ENCODE results near the gene GALNS.

Gene GALNS, protein sequence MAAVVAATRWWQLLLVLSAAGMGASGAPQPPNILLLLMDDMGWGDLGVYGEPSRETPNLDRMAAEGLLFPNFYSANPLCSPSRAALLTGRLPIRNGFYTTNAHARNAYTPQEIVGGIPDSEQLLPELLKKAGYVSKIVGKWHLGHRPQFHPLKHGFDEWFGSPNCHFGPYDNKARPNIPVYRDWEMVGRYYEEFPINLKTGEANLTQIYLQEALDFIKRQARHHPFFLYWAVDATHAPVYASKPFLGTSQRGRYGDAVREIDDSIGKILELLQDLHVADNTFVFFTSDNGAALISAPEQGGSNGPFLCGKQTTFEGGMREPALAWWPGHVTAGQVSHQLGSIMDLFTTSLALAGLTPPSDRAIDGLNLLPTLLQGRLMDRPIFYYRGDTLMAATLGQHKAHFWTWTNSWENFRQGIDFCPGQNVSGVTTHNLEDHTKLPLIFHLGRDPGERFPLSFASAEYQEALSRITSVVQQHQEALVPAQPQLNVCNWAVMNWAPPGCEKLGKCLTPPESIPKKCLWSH

DNA sequence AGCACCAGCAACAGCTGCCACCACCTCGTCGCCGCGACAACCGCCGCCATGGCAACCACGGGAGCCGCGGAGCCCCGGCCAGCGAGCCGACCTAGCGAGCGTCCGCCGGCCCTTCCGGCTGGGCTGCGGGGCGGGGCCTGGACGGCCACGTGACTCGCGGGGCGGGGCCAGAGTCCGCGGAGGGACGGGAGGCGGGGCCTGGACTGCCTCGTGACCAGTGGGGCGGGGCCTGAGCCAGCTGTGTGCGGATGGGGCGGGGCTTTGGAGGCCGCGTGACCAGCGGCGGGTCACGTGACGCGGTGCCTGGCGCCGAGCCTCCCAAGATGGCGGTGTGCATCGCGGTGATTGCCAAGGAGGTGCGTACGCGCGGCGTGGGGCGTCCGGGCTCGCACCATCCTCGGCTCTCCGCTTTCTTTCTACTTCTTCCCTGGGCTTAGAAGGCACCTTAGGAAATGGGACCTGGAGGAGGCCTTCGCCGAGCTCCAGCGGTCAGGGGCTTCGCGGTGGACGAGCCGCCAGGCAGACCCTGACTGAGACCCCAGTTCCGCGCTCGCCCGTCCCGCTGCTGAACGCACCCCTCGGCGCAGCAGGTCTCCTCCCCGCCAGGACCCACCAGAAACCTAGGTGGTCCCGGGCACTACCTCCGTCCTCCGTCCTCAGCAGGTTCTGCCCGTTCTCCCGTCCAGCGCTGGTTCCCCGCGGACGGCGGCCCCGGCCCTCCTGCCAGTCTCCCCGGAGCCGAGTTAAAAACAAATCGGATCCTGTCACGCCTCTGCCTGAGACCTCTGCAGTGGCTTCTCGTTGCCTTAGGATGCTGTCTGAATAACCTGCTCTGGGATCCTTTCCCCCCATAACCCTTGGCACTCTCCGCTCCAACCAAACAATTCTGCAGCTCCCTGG lies at the start of gene GALNS, which contains the start of gene TRAPPC2L:
Gene GALNS, minus strand, starts transcription at position 120 of the 900 bp plus-strand sequence. Its CDS starts 70 bp downstream, at position 50.
Gene TRAPPC2L, plus strand, starts transcription at position 300 of the 900 bp plus-strand sequence. Its CDS starts 24 bp downstream, at position 324.
- DNase-seq (ENCODE audit: low read depth), result peak; percentile 97
- peak within 1 kb of the TSS; percentile 99 for H3K4me3 ChIP-seq (replicated peaks; ENCODE audit: low read depth, low read length)
- TF ChIP-seq CTCF (IDR thresholded peaks at IDR 0.05; ENCODE audit: low read length, missing control alignments), result no peak

- no peak overlapping the region for H3K4me3 ChIP-seq (replicated peaks; ENCODE audit: low read depth, low read length)
- TF ChIP-seq CTCF (IDR thresholded peaks at IDR 0.05; ENCODE audit: low read length, missing control alignments), result no peak
- DNase-seq (ENCODE audit: low read depth), result no peak
Measured at GRCh38 chr16:88906020-88906419, 49.3 kb upstream of the GALNS start.

DNA sequence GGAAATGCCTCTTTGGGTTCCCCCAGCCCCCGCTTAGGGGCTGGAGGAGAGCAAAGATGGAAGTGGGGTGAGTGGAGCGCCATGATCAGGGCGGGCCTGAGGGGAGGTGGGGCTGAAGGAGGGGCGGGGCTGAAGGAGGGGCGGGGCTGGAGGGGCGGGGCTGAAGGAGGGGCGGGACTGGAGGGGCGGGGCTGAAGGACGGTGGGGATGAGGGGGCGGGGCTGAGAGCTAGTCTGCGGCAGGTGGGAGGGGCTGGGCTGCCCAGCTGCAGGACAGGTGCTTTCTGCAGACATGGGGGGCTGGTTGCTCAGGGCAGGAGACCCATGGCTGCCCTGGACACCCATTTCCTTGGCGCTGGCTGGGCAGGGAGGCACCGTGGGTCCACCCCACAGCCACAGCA lies 48.8 kb upstream of the GALNS start:
- DNase-seq (ENCODE audit: low read depth), result no peak
- TF ChIP-seq CTCF (IDR thresholded peaks at IDR 0.05; ENCODE audit: low read length, missing control alignments), result no peak
- H3K4me3 ChIP-seq (replicated peaks; ENCODE audit: low read depth, low read length), result no peak overlapping the region

DNA sequence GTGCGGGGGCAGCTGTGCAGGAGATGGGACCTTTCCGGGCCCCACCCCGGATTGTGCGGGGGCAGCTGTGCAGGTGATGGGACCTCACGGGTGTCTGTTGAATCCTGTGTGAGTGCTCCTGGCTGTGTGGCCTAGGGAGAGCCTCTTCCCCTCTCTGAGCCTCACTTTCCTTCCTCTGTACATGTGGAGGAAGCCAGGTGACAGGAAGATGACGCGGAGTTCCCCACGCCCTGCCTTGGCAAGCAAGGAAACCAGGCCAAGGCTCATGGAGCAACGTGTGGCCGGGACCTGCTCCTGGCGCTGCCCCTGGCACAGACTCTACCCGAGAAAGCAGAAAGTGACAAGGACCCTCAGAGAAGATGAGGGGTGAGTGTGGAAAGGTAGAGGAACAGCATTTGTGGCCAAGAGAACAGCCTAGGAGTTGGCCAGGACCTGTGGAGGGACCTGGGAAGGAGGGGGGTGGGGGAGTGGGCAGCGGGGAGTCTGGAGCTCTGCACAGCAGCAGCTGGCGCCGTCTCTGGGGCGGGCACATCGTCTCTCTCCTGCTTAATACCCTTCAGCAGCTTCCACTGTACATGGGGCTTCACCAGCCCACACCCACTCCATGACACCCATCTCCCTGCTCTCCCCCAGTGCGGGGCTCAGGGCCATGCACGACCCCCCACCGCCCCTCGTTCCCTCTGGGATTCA lies 48.1 kb upstream of the GALNS start:
- TF ChIP-seq CTCF (IDR thresholded peaks at IDR 0.05; ENCODE audit: low read length, missing control alignments), result no peak
- DNase-seq (ENCODE audit: low read depth), result no peak
- H3K4me3 ChIP-seq (replicated peaks; ENCODE audit: low read depth, low read length), result no peak overlapping the region

DNA sequence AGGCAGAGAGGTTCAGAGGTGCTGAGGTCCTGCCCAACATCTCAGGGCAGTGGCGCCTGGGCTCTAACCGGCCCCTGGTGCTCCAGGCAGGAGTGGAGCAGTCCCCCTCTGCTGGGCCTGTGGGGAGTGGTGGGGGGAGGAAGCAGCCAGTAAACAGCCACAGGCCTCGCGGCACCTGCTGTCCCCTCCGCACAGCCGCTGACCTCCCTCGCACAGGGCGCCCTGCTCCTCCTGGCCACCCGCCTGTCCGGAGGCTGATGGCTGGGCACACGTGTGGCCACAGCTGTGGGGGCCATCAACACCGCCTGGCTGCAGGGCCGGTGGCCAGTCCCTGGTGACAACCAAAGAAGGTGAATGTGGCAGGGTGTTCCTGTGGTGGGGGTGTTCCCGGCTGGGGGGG lies 46.5 kb upstream of the GALNS start:
- no peak overlapping the region for H3K4me3 ChIP-seq (replicated peaks; ENCODE audit: low read depth, low read length)
- TF ChIP-seq CTCF (IDR thresholded peaks at IDR 0.05; ENCODE audit: low read length, missing control alignments), result no peak
- DNase-seq (ENCODE audit: low read depth), result no peak

DNA sequence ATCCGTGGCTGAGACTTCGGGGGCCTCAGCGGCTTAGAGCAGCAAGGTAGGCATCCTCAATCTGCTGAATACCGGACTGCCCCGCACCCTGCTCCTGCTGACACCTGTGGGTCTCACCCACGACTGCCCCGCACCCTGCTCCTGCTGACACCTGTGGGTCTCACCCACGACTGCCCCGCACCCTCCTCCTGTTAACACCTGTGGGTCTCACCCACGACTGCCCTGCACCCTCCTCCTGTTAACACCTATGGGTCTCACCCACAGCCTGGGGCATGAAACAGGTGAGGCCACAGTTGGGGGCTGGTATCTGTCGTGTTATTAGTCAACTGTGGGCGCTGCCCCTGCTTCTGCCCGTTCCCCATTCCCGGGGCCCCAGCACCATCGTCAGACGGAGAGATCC lies 46.0 kb upstream of the GALNS start:
- TF ChIP-seq CTCF (IDR thresholded peaks at IDR 0.05; ENCODE audit: low read length, missing control alignments), result no peak
- H3K4me3 ChIP-seq (replicated peaks; ENCODE audit: low read depth, low read length), result no peak overlapping the region
- DNase-seq (ENCODE audit: low read depth), result no peak

Measured in fibroblast of pulmonary artery (primary cell).